ENCODE results near the gene STPG2. TPM values are rescaled to one million over a fixed set of nuclear protein-coding genes. Genes with fewer than 3 reads are reported as not detected.

STPG2 gene
- total RNA-seq, 1 experiment from 2014 or later, result 0.20 TPM

- Histone ChIP-seq H2BK120ac (ENCODE audit: low read depth, low read length, poor library complexity, severe bottlenecking) (no peak overlapping the region), H3K18ac (ENCODE audit: insufficient read length, low read depth, low read length) (no peak overlapping the region), H2AFZ (ENCODE audit: low read length) (no peak overlapping the region), H3K4me2 (ENCODE audit: insufficient read depth, insufficient read length, low read length) (no peak overlapping the region), H4K8ac (replicated peaks; ENCODE audit: insufficient read length, low read depth, low read length) (no peak overlapping the region), H3K4ac (ENCODE audit: low read depth, low read length) (no peak overlapping the region), H2BK20ac (ENCODE audit: low read depth, low read length, poor library complexity, severe bottlenecking) (no peak overlapping the region), H3K56ac (ENCODE audit: insufficient read length, low read depth, low read length) (no peak overlapping the region), H3T11ph (ENCODE audit: low read length) (no peak overlapping the region), H3K9ac (ENCODE audit: extremely low read depth, insufficient read length, low read length) (no peak overlapping the region), H3K23me2 (ENCODE audit: insufficient read length, low read depth, low read length, poor library complexity, severe bottlenecking) (no peaks in the 10 kb centered on the region), H2BK15ac (ENCODE audit: low read depth, low read length) (no peak overlapping the region), H3K9me3 (ENCODE audit: control insufficient read depth, low read depth, low read length) (no peaks in the 10 kb centered on the region), H2BK12ac (ENCODE audit: insufficient read length, low read depth, low read length) (no peak overlapping the region), H3K14ac (ENCODE audit: insufficient read depth, low read length) (no peak overlapping the region), H4K20me1 (ENCODE audit: control insufficient read depth, insufficient read depth, insufficient read length) (no peaks in the 10 kb centered on the region), H3K23ac (ENCODE audit: insufficient read length, low read depth, low read length) (no peak overlapping the region), H3K27me3 (ENCODE audit: insufficient read depth, low read length) (no peaks in the 10 kb centered on the region), H3K27ac (ENCODE audit: insufficient read length, low read depth, low read length) (no peak overlapping the region), H3K79me1 (ENCODE audit: insufficient read depth, low read depth, low read length, poor library complexity, severe bottlenecking) (no peaks in the 10 kb centered on the region), H2BK5ac (ENCODE audit: insufficient read length, low read length) (no peak overlapping the region), H4K91ac (ENCODE audit: insufficient read length, low read depth, low read length) (no peak overlapping the region), H2AK5ac (ENCODE audit: insufficient read length, low read length) (no peak overlapping the region), H3K4me1 (ENCODE audit: insufficient read depth, low read length) (no peaks in the 10 kb centered on the region), H3K79me2 (ENCODE audit: insufficient read depth, low read length) (no peaks in the 10 kb centered on the region), H4K5ac (ENCODE audit: insufficient read length, low read depth, low read length) (no peak overlapping the region)
- Mint-ChIP-seq H3K36me3 (ENCODE audit: insufficient read depth in 1 of 3, low read depth in 3 of 3) (no peaks in the 10 kb centered on the region), H3K27ac (no peak overlapping the region), H3K4me1 (no peaks in the 10 kb centered on the region), H3K9me3 (no peaks in the 10 kb centered on the region), H3K4me3 (no peak overlapping the region), H3K27me3 (ENCODE audit: low read depth) (no peaks in the 10 kb centered on the region)
- no peak for DNase-seq
- TF ChIP-seq, protein P1, sequence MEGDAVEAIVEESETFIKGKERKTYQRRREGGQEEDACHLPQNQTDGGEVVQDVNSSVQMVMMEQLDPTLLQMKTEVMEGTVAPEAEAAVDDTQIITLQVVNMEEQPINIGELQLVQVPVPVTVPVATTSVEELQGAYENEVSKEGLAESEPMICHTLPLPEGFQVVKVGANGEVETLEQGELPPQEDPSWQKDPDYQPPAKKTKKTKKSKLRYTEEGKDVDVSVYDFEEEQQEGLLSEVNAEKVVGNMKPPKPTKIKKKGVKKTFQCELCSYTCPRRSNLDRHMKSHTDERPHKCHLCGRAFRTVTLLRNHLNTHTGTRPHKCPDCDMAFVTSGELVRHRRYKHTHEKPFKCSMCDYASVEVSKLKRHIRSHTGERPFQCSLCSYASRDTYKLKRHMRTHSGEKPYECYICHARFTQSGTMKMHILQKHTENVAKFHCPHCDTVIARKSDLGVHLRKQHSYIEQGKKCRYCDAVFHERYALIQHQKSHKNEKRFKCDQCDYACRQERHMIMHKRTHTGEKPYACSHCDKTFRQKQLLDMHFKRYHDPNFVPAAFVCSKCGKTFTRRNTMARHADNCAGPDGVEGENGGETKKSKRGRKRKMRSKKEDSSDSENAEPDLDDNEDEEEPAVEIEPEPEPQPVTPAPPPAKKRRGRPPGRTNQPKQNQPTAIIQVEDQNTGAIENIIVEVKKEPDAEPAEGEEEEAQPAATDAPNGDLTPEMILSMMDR (conservative IDR thresholded peaks at IDR 0.05), result no peak
- no CpG with 5 or more reads among the region's 3 CpGs for WGBS (ENCODE audit: extremely low coverage, insufficient read length, low lambda C conversion rate)
These were observed 395.3 kb downstream of the STPG2 start for GRCh38 chr4:97747945-97748344.

Measured in H9 (cell line).